HEK293 (cell line): ENCODE results near the gene SPIRE1.

ENCODE experiments used
- CTCF ChIA-PET: fragments of 350-600 bp; formaldehyde crosslinking; extraction: SDS; loops from one replicate; lab custom pipeline; 2021; ENCODE audit warnings: antibody characterized with exemption; lab: Yijun Ruan, JAX
- POLR2A ChIA-PET: fragments of 300-600 bp; formaldehyde crosslinking; extraction: SDS; loops from one replicate; lab custom pipeline; 2020; ENCODE audit warnings: antibody characterized with exemption, inconsistent platforms; lab: Yijun Ruan, JAX
- H3K27ac ChIP-seq: fragments of 200-500 bp; sonication (Bioruptor generic); 2 replicates; pipeline ENCODE4 v1.5.1; 2014; ENCODE audit warnings: low read depth, low read length, control low read depth, inconsistent platforms; ENCODE audit errors: extremely low read depth
- H3K36me3 ChIP-seq, 2 experiments: fragments of 200-500 bp in 1 of 2; sonication (Bioruptor generic) in 1 of 2; 1 replicate in 1 of 2; 2 replicates in 1 of 2; pipeline ENCODE4 v1.5.1; 2014 to 2017; ENCODE audit warnings: inconsistent platforms in 2 of 2, low read length in 2 of 2; ENCODE audit not compliant: control insufficient read depth in 2 of 2, insufficient read depth in 1 of 2
- H3K4me1 ChIP-seq: fragments of 200-500 bp; sonication (Bioruptor generic); 2 replicates; pipeline ENCODE4 v1.5.1; 2014; ENCODE audit warnings: mild to moderate bottlenecking, low read length, inconsistent platforms; ENCODE audit not compliant: control insufficient read depth, insufficient read depth
- H3K4me3 ChIP-seq: 2 replicates; pipeline ENCODE4 v1.5.1; 2011; ENCODE audit warnings: low read depth, mild to moderate bottlenecking, control low read depth, low read length, moderate library complexity
- H3K9me3 ChIP-seq: fragments of 200-500 bp; sonication (Bioruptor generic); 2 replicates; pipeline ENCODE4 v1.5.1; 2014; ENCODE audit warnings: low read depth, low read length, inconsistent platforms; ENCODE audit not compliant: control insufficient read depth, insufficient read depth
- GLIS1 ChIP-seq: fragments of 450-650 bp; formaldehyde crosslinking; IDR thresholded peaks from 2 replicates; pipeline ENCODE4 v1.5.1; 2016; ENCODE audit warnings: missing biosample characterization, missing genetic modification characterization
- MZF1 ChIP-seq: fragments of 450-650 bp; formaldehyde crosslinking; IDR thresholded peaks from 2 replicates; pipeline ENCODE4 v1.5.1; 2017; ENCODE audit warnings: missing biosample characterization, missing genetic modification characterization, borderline replicate concordance
- SCRT1 ChIP-seq: fragments of 450-650 bp; formaldehyde crosslinking; IDR thresholded peaks from 2 replicates; pipeline ENCODE4 v1.5.1; 2016; ENCODE audit warnings: missing biosample characterization, missing genetic modification characterization, borderline replicate concordance
- SCRT2 ChIP-seq: fragments of 450-650 bp; formaldehyde crosslinking; IDR thresholded peaks from 2 replicates; pipeline ENCODE4 v1.5.1; 2016; ENCODE audit warnings: missing biosample characterization, missing genetic modification characterization
- SP3 ChIP-seq: fragments of 450-650 bp; formaldehyde crosslinking; IDR thresholded peaks from 2 replicates; pipeline ENCODE4 v1.5.1; 2016; ENCODE audit warnings: missing biosample characterization, missing genetic modification characterization
- ZBTB1 ChIP-seq: fragments of 450-650 bp; formaldehyde crosslinking; IDR thresholded peaks from 2 replicates; pipeline ENCODE4 v1.5.1; 2016; ENCODE audit warnings: missing biosample characterization, missing genetic modification characterization
- ZBTB20 ChIP-seq: fragments of 450-650 bp; formaldehyde crosslinking; IDR thresholded peaks from 2 replicates; pipeline ENCODE4 v1.5.1; 2016; ENCODE audit warnings: missing biosample characterization, missing genetic modification characterization
- ZEB2 ChIP-seq: fragments of 450-650 bp; formaldehyde crosslinking; IDR thresholded peaks from 2 replicates; pipeline ENCODE4 v1.5.1; 2016; ENCODE audit warnings: missing biosample characterization, missing genetic modification characterization
- ZIC2 ChIP-seq: fragments of 450-650 bp; formaldehyde crosslinking; IDR thresholded peaks from 2 replicates; pipeline ENCODE4 v1.5.1; 2016; ENCODE audit warnings: missing biosample characterization, missing genetic modification characterization
- ZNF10 ChIP-seq: fragments of 450-650 bp; formaldehyde crosslinking; IDR thresholded peaks from 2 replicates; pipeline ENCODE4 v1.5.1; 2017; ENCODE audit warnings: missing biosample characterization, missing genetic modification characterization
- ZNF140 ChIP-seq: fragments of 450-650 bp; formaldehyde crosslinking; IDR thresholded peaks from 2 replicates; pipeline ENCODE4 v1.5.1; 2016; ENCODE audit warnings: missing biosample characterization, missing genetic modification characterization
- ZNF561 ChIP-seq: fragments of 450-650 bp; IDR thresholded peaks from 2 replicates; pipeline ENCODE4 v1.5.1; 2018; ENCODE audit warnings: missing biosample characterization, missing genetic modification characterization, borderline replicate concordance
- ZNF670 ChIP-seq: fragments of 450-650 bp; formaldehyde crosslinking; IDR thresholded peaks from 2 replicates; pipeline ENCODE4 v1.5.1; 2016; ENCODE audit warnings: missing biosample characterization, missing genetic modification characterization, low read depth
- ZXDB ChIP-seq: fragments of 450-650 bp; formaldehyde crosslinking; IDR thresholded peaks from 2 replicates; pipeline ENCODE4 v1.5.1; 2016; ENCODE audit warnings: missing biosample characterization, missing genetic modification characterization
- TF ChIP-seq, protein P1 (sequence below): fragments of 450-650 bp; formaldehyde crosslinking; conservative IDR thresholded peaks from 2 replicates; pipeline ENCODE4 v1.5.1; 2016; ENCODE audit warnings: low read depth, missing biosample characterization, missing genetic modification characterization
- TF ChIP-seq, protein P2 (sequence below): fragments of 450-650 bp; formaldehyde crosslinking; IDR thresholded peaks from 2 replicates; pipeline ENCODE4 v1.5.1; 2016; ENCODE audit warnings: missing biosample characterization, missing genetic modification characterization

The SPIRE1 gene

DNA sequence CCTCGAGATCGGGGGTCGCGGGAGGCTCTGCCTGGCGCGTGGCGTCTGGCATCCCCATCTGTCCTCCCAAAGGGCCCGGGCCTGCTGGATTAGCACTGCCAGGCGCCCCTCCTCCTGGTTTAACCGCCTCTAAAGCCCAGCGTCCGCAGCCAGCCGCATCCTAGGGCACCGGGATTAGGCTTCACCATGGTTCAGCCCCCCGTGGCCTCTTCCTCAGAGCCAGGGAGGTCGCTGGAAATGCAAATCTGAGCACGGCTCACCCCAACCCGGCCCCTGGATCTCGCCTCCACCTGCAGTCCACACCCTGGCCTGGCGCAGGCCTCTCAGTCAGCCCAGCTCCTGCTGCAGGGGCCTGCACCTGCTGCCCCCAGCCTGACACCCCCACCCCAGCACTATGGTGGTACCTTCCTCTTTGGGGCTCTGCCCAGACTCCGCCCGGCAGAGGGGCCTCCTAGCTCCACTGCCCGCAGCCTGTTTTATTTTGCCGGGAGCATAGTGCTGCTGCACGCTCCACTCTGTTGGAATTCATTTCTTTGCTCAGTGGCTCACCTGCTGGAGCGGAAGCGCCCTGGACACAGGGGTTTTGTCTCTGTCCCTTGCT, 237.0 kb downstream of the SPIRE1 start (continued):
- TF ChIP-seq, protein P1, sequence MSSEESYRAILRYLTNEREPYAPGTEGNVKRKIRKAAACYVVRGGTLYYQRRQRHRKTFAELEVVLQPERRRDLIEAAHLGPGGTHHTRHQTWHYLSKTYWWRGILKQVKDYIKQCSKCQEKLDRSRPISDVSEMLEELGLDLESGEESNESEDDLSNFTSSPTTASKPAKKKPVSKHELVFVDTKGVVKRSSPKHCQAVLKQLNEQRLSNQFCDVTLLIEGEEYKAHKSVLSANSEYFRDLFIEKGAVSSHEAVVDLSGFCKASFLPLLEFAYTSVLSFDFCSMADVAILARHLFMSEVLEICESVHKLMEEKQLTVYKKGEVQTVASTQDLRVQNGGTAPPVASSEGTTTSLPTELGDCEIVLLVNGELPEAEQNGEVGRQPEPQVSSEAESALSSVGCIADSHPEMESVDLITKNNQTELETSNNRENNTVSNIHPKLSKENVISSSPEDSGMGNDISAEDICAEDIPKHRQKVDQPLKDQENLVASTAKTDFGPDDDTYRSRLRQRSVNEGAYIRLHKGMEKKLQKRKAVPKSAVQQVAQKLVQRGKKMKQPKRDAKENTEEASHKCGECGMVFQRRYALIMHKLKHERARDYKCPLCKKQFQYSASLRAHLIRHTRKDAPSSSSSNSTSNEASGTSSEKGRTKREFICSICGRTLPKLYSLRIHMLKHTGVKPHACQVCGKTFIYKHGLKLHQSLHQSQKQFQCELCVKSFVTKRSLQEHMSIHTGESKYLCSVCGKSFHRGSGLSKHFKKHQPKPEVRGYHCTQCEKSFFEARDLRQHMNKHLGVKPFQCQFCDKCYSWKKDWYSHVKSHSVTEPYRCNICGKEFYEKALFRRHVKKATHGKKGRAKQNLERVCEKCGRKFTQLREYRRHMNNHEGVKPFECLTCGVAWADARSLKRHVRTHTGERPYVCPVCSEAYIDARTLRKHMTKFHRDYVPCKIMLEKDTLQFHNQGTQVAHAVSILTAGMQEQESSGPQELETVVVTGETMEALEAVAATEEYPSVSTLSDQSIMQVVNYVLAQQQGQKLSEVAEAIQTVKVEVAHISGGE: 0 out of 2 replicates have a peak, but pooled peaks have one; percentile 31
- TF ChIP-seq ZNF10 (tag by site-specific recombination) (peak; percentile 63; the same call in 1 of the 2 replicates), ZBTB20 (tag by site-specific recombination) (peak; percentile 85; the same call in 1 of the 2 replicates), GLIS1 (tag by site-specific recombination) (peak; percentile 86), ZIC2 (tag by site-specific recombination) (peak; percentile 38; the same call in 1 of the 2 replicates), ZEB2 (tag by site-specific recombination) (0 out of 2 replicates have a peak, but pooled peaks have one; percentile 15), SP3 (tag by site-specific recombination) (peak; percentile 16; the same call in 1 of the 2 replicates), ZNF140 (tag by site-specific recombination) (0 out of 2 replicates have a peak, but pooled peaks have one; percentile 12), ZXDB (peak; percentile 44; the same call in 1 of the 2 replicates), MZF1 (tag by site-specific recombination) (no peak), SCRT2 (tag by site-specific recombination) (peak; percentile 17; the same call in 1 of the 2 replicates), ZNF670 (tag by site-specific recombination) (no peak), ZNF561 (tag by site-specific recombination) (0 out of 2 replicates have a peak, but pooled peaks have one; percentile 36)
- TF ChIP-seq, protein P2, sequence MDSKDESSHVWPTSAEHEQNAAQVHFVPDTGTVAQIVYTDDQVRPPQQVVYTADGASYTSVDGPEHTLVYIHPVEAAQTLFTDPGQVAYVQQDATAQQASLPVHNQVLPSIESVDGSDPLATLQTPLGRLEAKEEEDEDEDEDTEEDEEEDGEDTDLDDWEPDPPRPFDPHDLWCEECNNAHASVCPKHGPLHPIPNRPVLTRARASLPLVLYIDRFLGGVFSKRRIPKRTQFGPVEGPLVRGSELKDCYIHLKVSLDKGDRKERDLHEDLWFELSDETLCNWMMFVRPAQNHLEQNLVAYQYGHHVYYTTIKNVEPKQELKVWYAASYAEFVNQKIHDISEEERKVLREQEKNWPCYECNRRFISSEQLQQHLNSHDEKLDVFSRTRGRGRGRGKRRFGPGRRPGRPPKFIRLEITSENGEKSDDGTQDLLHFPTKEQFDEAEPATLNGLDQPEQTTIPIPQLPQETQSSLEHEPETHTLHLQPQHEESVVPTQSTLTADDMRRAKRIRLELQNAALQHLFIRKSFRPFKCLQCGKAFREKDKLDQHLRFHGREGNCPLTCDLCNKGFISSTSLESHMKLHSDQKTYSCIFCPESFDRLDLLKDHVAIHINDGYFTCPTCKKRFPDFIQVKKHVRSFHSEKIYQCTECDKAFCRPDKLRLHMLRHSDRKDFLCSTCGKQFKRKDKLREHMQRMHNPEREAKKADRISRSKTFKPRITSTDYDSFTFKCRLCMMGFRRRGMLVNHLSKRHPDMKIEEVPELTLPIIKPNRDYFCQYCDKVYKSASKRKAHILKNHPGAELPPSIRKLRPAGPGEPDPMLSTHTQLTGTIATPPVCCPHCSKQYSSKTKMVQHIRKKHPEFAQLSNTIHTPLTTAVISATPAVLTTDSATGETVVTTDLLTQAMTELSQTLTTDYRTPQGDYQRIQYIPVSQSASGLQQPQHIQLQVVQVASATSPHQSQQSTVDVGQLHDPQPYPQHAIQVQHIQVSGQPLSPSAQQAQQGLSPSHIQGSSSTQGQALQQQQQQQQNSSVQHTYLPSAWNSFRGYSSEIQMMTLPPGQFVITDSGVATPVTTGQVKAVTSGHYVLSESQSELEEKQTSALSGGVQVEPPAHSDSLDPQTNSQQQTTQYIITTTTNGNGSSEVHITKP (tag by site-specific recombination): peak; percentile 100
- TF ChIP-seq, all 188 proteins: peak for 26

DNA sequence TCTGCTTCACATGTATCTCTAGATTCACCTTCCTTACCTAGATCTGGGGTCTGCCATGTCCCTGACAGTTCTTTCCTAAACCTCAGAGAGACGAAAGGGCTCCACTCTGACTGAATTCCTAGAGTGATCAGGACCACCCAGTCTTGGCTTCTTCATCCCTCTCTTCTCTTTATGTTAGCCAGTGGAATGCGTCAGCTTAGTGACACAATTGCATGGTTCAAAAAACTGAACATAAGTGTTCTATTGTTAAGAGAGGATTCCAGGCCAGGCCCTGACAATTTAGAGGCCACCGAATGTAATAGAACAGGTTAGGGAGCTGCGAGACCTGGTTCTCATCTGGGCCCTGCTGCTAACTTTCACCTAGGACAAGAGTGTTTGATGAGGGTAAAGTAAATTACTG, 240.2 kb downstream of the SPIRE1 start:
- Histone ChIP-seq H3K36me3 (peaks cover 0 to 3% of the 10 kb centered on the region in 2 experiments; a peak in 1 of 3 replicates), H3K4me1 (peaks cover 8% of the 10 kb centered on the region; the same call in 1 of the 2 replicates), H3K9me3 (no peaks in the 10 kb centered on the region), H3K4me3 (no peak overlapping the region), H3K27ac (no peak overlapping the region)
- POLR2A ChIA-PET: interaction anchor here (0.9 kb wide), 1 partner anchor 40 kb away, joined by 4 read pairs; the partner anchor contains the start of gene AFG3L2
- TF ChIP-seq ZBTB1 (tag by site-specific recombination) (no peak), SCRT1 (no peak)
- CTCF ChIA-PET: interaction anchor here (0.6 to 1.4 kb wide), 2 partner anchors 9 to 18 kb away, joined by 3 read pairs; no protein-coding TSS in a partner anchor
